Measurements from ENCODE around the gene SLC6A6.

- no peak for TF ChIP-seq CTCF (IDR thresholded peaks at IDR 0.05)
- TF ChIP-seq POLR2A (IDR thresholded peaks at IDR 0.05), result no peak
Measured at GRCh38 chr3:14487821-14488220, 85.4 kb downstream of the SLC6A6 start.
